Measurements from ENCODE around the gene FBXO44. TPM values are rescaled to one million over a fixed set of nuclear protein-coding genes. Genes with fewer than 3 reads are reported as not detected.

The FBXO44 gene
- total and polyA plus RNA-seq, 8 donors, result 12.1 to 21.1 (median 14.6) TPM

DNA sequence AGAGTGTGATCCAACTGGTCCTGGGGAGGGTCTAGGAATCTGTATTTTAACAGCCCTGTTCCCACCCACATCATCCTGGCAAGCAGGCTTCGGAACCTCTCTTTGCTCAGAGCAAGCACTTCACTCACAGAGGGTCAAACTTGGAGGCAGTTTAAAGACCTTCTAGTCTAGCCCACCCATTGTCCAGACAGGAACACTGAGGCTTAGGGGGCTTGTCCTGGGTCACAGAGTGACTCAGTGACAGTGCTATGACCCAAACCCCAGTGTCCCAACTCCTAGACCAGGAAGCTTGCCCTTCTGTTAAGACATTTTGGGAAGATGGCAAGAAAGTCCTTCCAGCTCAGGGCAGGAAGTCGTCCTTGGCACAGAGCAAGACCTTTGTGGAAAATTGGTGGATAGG is 36.9 kb upstream of the FBXO44 start:
- H3K27me3 ChIP-seq, result peaks cover 0 to 20% of the 10 kb centered on the region in 2 donors
- H3K36me3 ChIP-seq, result no peaks in the 10 kb centered on the region
- TF ChIP-seq, protein P1, sequence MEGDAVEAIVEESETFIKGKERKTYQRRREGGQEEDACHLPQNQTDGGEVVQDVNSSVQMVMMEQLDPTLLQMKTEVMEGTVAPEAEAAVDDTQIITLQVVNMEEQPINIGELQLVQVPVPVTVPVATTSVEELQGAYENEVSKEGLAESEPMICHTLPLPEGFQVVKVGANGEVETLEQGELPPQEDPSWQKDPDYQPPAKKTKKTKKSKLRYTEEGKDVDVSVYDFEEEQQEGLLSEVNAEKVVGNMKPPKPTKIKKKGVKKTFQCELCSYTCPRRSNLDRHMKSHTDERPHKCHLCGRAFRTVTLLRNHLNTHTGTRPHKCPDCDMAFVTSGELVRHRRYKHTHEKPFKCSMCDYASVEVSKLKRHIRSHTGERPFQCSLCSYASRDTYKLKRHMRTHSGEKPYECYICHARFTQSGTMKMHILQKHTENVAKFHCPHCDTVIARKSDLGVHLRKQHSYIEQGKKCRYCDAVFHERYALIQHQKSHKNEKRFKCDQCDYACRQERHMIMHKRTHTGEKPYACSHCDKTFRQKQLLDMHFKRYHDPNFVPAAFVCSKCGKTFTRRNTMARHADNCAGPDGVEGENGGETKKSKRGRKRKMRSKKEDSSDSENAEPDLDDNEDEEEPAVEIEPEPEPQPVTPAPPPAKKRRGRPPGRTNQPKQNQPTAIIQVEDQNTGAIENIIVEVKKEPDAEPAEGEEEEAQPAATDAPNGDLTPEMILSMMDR (IDR thresholded peaks at IDR 0.05), result no peak
- no peaks in the 10 kb centered on the region for H3K4me1 ChIP-seq
- DNase-seq (no peak), ATAC-seq (no peak)
- intact Hi-C loops (cut with DNase I), result no loop called here
- no peaks in the 10 kb centered on the region for H3K9me3 ChIP-seq
- H3K4me3 ChIP-seq, result no peak overlapping the region
- no peak overlapping the region for H3K27ac ChIP-seq

DNA sequence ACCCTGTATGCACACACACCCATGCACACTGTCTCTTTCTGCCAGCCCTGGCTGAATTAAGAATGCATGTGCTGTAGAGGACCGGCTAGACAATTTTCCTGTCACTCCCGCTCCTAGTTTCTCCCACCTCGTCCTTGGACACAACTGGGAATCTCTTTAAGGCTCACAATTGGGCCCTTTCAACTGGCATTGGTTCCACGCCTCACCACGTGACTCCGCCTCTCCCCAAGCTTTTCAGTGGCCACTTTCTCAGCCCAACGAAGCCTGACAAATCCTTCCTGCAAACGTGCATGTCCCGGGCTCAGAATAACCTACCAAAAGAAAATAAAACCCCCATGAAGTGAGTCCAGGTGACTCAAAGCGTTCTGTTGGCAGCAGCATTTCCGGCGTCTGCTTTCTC is 34.3 kb upstream of the FBXO44 start:
- Histone ChIP-seq H3K27me3 (peaks cover 0 to 28% of the 10 kb centered on the region in 2 donors), H3K4me3 (no peak overlapping the region), H3K9me3 (no peaks in the 10 kb centered on the region), H3K36me3 (no peaks in the 10 kb centered on the region), H3K4me1 (no peaks in the 10 kb centered on the region), H3K27ac (no peak overlapping the region)
- ATAC-seq (no peak), DNase-seq (no peak)
- TF ChIP-seq, protein P1 (IDR thresholded peaks at IDR 0.05), result no peak
- intact Hi-C loops (cut with DNase I), result no loop called here

DNA sequence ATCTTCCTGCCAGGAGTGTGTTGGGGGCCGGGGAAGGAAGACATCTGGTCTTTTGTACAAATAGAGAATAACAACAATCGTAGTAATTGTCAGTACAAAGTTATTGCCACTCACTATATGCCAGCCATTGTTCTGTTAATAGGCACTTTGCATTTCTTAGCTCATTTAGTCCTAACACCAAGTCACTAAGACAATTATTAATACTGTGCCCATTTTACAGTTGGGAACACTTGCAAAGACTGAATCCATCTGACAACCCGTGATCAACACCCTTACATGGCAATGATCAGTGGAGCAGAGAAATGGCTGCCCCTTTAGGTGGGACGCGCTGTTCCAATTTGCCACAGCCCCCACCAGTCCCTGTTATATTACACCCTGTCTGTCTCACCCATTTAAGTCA is 33.8 kb upstream of the FBXO44 start:
- no peaks in the 10 kb centered on the region for H3K4me1 ChIP-seq
- no peak overlapping the region for H3K27ac ChIP-seq
- no peak for ATAC-seq
- TF ChIP-seq, protein P1 (IDR thresholded peaks at IDR 0.05), result no peak
- H3K9me3 ChIP-seq, result no peaks in the 10 kb centered on the region
- intact Hi-C loops (cut with DNase I), result no loop called here
- H3K27me3 ChIP-seq, result peaks cover 0 to 34% of the 10 kb centered on the region in 2 donors
- no peak for DNase-seq
- no peak overlapping the region for H3K4me3 ChIP-seq
- no peaks in the 10 kb centered on the region for H3K36me3 ChIP-seq

DNA sequence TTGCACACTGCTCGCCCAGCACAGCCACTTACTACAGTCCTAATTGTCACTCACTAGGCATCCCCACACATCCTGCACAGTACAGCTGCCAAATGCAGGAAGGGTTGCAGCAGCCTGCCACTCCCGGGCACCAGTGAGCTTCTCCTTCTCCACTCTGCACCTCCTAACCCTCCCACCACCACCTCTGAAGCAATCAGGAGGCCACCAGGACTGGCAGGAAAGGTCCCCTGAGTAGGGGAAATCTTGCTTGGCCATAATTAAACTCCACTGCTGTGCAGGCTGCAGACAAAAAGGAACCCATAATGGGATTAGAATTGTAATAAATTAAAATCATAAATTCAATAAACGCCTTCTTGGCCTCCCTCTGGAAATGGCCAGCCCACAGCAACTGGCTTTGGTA is 32.3 kb upstream of the FBXO44 start:
- DNase-seq (no peak), ATAC-seq (no peak)
- H3K36me3 ChIP-seq, result no peaks in the 10 kb centered on the region
- TF ChIP-seq, protein P1 (IDR thresholded peaks at IDR 0.05), result no peak
- H3K4me1 ChIP-seq, result no peaks in the 10 kb centered on the region
- intact Hi-C loops (cut with DNase I), result no loop called here
- H3K4me3 ChIP-seq, result no peak overlapping the region
- no peaks in the 10 kb centered on the region for H3K9me3 ChIP-seq
- H3K27ac ChIP-seq, result no peak overlapping the region
- H3K27me3 ChIP-seq, result peaks cover 0 to 43% of the 10 kb centered on the region in 2 donors

DNA sequence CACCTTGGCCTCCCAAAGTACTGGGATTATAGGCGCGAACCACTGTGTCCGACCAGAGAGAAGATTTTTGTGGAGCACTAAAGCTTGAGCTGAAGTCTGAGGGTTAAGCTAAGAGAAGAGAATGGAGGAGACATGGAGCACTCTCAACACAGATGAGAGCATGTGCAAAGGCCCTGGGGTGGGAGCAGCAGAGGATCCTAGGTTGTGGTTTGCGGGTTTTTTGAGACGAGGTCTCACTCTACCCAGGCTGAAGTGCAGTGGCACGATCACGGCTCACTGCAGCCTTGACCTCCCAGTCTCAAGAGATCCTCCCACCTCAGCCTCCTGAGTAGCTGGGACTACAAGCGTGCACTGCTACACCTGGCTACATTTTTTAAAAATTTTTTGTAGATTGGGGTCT is 31.0 kb upstream of the FBXO44 start:
- Histone ChIP-seq H3K36me3 (no peaks in the 10 kb centered on the region), H3K4me3 (no peak overlapping the region), H3K27me3 (peaks cover 0 to 50% of the 10 kb centered on the region in 2 donors), H3K4me1 (no peaks in the 10 kb centered on the region), H3K27ac (no peak overlapping the region), H3K9me3 (no peaks in the 10 kb centered on the region)
- TF ChIP-seq, protein P1 (IDR thresholded peaks at IDR 0.05), result no peak
- DNase-seq (no peak), ATAC-seq (no peak)
- intact Hi-C loops (cut with DNase I), result no loop called here

Data from left lung (tissue), 10 donors.